ENCODE results near the gene HECW1.

HECW1 gene

DNA sequence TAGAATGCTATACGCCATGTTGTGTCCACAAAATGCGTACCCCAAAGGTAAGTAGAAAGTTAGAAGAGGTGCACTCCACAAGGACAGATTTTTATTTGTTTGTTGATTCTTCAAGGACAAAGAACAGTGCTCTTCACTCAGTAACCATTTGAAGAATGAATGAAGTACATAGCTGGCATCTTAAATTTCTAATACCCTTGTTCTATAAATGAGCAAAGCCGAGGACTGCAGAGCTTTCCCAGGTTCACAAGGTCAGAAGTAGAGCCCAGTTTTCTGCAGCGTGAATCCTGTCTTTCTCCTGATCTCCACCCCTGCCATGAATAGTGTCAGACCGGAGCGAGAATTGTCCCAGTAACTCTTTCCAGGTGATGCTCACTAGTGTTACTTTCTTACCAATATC is 9.5 kb downstream of the HECW1 start:
- Histone ChIP-seq H3K4me3 (ENCODE audit: low read length) (no peak overlapping the region), H4K5ac (ENCODE audit: low read length) (no peak overlapping the region), H2BK15ac (replicated peaks; ENCODE audit: low read depth) (no peak overlapping the region), H3K56ac (ENCODE audit: low read length) (no peak overlapping the region), H2BK120ac (ENCODE audit: low read depth, low read length) (no peak overlapping the region), H4K8ac (ENCODE audit: low read depth, low read length) (no peak overlapping the region), H2BK5ac (ENCODE audit: low read length) (no peak overlapping the region), H3K4ac (ENCODE audit: low read depth, low read length) (no peak overlapping the region), H3K27ac (ENCODE audit: low read depth, low read length) (no peak overlapping the region), H3K23ac (ENCODE audit: low read length) (no peak overlapping the region), H3K18ac (ENCODE audit: low read length) (no peak overlapping the region), H3K36me3 (ENCODE audit: control insufficient read depth, insufficient read depth, low read length) (no peaks in the 10 kb centered on the region), H3K27me3 (ENCODE audit: insufficient read depth, low read length, poor library complexity) (no peaks in the 10 kb centered on the region), H3K4me1 (ENCODE audit: control insufficient read depth, low read depth, low read length) (peaks cover 2% of the 10 kb centered on the region), H3K79me1 (ENCODE audit: low read length) (no peaks in the 10 kb centered on the region), H2AK5ac (ENCODE audit: low read length) (no peak overlapping the region), H3K9ac (ENCODE audit: low read length) (no peak overlapping the region), H3K4me2 (ENCODE audit: low read length) (no peak overlapping the region), H3K79me2 (ENCODE audit: control insufficient read depth, insufficient read depth, low read length) (no peaks in the 10 kb centered on the region)
- WGBS (ENCODE audit: extremely low coverage, insufficient coverage, low lambda C conversion rate) = no CpG with 5 or more reads among the region's 6 CpGs
- no peak for DNase-seq

DNA sequence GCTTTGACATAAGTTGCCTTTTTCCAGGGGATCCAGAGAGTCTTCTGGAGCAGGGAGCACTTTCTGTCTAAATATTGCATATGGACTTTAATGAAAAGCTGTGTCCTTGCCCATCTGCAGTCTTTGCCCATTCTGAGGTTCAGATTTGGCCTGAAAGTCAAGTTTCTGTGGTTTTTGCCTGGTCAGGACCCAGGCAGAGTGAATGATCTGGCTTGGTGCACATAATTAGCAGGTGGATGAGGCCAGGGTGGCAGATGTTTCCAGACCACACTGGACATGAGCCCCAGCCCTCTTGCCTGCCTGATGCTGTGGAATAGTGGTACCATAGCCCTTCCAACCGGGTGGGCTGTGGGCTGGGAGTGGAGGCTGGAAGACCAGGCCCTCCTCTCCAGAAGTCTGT is 11.0 kb downstream of the HECW1 start:
- no peak overlapping the region for H2BK5ac ChIP-seq (ENCODE audit: low read length)
- DNase-seq = no peak
- no peak overlapping the region for H4K5ac ChIP-seq (ENCODE audit: low read length)
- H3K27ac ChIP-seq (ENCODE audit: low read depth, low read length) = no peak overlapping the region
- H3K4me3 ChIP-seq (ENCODE audit: low read length) = no peak overlapping the region
- no peaks in the 10 kb centered on the region for H3K36me3 ChIP-seq (ENCODE audit: control insufficient read depth, insufficient read depth, low read length)
- H2AK5ac ChIP-seq (ENCODE audit: low read length) = no peak overlapping the region
- no peak overlapping the region for H3K56ac ChIP-seq (ENCODE audit: low read length)
- H3K4me2 ChIP-seq (ENCODE audit: low read length) = no peak overlapping the region
- H3K23ac ChIP-seq (ENCODE audit: low read length) = no peak overlapping the region
- H3K18ac ChIP-seq (ENCODE audit: low read length) = no peak overlapping the region
- no peak overlapping the region for H4K8ac ChIP-seq (ENCODE audit: low read depth, low read length)
- H2BK15ac ChIP-seq (replicated peaks; ENCODE audit: low read depth) = no peak overlapping the region
- H3K79me2 ChIP-seq (ENCODE audit: control insufficient read depth, insufficient read depth, low read length) = no peaks in the 10 kb centered on the region
- H3K9ac ChIP-seq (ENCODE audit: low read length) = no peak overlapping the region
- no peak overlapping the region for H3K4ac ChIP-seq (ENCODE audit: low read depth, low read length)
- no peaks in the 10 kb centered on the region for H3K27me3 ChIP-seq (ENCODE audit: insufficient read depth, low read length, poor library complexity)
- H3K79me1 ChIP-seq (ENCODE audit: low read length) = no peaks in the 10 kb centered on the region
- H2BK120ac ChIP-seq (ENCODE audit: low read depth, low read length) = no peak overlapping the region
- peaks cover 2% of the 10 kb centered on the region for H3K4me1 ChIP-seq (ENCODE audit: control insufficient read depth, low read depth, low read length)
- WGBS (ENCODE audit: extremely low coverage, insufficient coverage, low lambda C conversion rate) = no CpG with 5 or more reads among the region's 1 CpG

DNA sequence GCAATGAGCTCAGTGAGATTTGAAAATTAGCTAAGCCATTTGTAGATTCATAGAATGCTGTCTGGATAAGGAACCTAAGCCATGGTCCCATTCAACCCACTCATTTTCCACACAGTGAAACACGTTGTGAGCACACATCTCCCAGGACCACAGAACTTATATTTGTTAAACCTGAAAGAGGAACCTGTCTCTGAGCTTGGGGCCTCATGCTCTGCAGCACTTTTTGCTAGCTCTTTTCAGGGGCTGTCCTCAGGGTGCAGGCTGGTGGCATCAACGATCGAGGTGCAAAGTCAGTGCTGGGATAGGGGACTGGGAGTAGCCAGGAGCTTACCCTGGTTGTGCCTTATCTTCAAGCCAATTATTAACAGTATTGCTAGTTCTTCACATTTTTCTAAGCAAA is 11.9 kb downstream of the HECW1 start:
- Histone ChIP-seq H3K9ac (ENCODE audit: low read length) (no peak overlapping the region), H2BK120ac (ENCODE audit: low read depth, low read length) (no peak overlapping the region), H3K56ac (ENCODE audit: low read length) (no peak overlapping the region), H4K8ac (ENCODE audit: low read depth, low read length) (no peak overlapping the region), H3K36me3 (ENCODE audit: control insufficient read depth, insufficient read depth, low read length) (no peaks in the 10 kb centered on the region), H4K5ac (ENCODE audit: low read length) (no peak overlapping the region), H3K4me2 (ENCODE audit: low read length) (no peak overlapping the region), H3K27ac (ENCODE audit: low read depth, low read length) (no peak overlapping the region), H3K23ac (ENCODE audit: low read length) (no peak overlapping the region), H3K79me2 (ENCODE audit: control insufficient read depth, insufficient read depth, low read length) (no peaks in the 10 kb centered on the region), H3K18ac (ENCODE audit: low read length) (no peak overlapping the region), H2AK5ac (ENCODE audit: low read length) (no peak overlapping the region), H3K4me1 (ENCODE audit: control insufficient read depth, low read depth, low read length) (no peaks in the 10 kb centered on the region), H2BK5ac (ENCODE audit: low read length) (no peak overlapping the region), H3K4me3 (ENCODE audit: low read length) (no peak overlapping the region), H3K27me3 (ENCODE audit: insufficient read depth, low read length, poor library complexity) (no peaks in the 10 kb centered on the region), H2BK15ac (replicated peaks; ENCODE audit: low read depth) (no peak overlapping the region), H3K79me1 (ENCODE audit: low read length) (no peaks in the 10 kb centered on the region), H3K4ac (ENCODE audit: low read depth, low read length) (no peak overlapping the region)
- WGBS (ENCODE audit: extremely low coverage, insufficient coverage, low lambda C conversion rate) = no CpG with 5 or more reads among the region's 3 CpGs
- DNase-seq = no peak

DNA sequence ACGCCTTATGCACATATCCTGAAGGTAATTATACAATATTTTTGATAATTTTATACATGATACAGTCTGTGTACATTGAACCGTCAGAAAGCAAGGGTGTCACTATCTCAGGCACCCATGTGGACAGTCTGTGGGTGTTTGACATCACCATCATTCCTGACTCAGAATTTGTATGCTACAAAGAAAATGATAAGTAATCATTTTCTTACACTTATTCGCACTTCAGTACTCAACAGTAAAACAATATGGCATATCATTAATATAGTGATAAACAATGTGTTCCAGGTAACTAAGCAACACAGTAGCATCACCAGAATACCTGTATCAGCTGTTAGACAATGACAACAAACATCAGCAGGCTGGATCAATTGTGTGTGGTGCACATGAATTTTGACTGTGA is 17.9 kb downstream of the HECW1 start:
- DNase-seq = no peak
- Histone ChIP-seq H3K4me2 (ENCODE audit: low read length) (no peak overlapping the region), H3K18ac (ENCODE audit: low read length) (no peak overlapping the region), H4K5ac (ENCODE audit: low read length) (no peak overlapping the region), H3K4me1 (ENCODE audit: control insufficient read depth, low read depth, low read length) (peaks cover 3% of the 10 kb centered on the region), H2BK120ac (ENCODE audit: low read depth, low read length) (no peak overlapping the region), H3K23ac (ENCODE audit: low read length) (no peak overlapping the region), H3K27ac (ENCODE audit: low read depth, low read length) (no peak overlapping the region), H2BK15ac (replicated peaks; ENCODE audit: low read depth) (no peak overlapping the region), H4K8ac (ENCODE audit: low read depth, low read length) (no peak overlapping the region), H3K79me1 (ENCODE audit: low read length) (no peaks in the 10 kb centered on the region), H3K27me3 (ENCODE audit: insufficient read depth, low read length, poor library complexity) (no peaks in the 10 kb centered on the region), H3K36me3 (ENCODE audit: control insufficient read depth, insufficient read depth, low read length) (no peaks in the 10 kb centered on the region), H2AK5ac (ENCODE audit: low read length) (no peak overlapping the region), H3K4me3 (ENCODE audit: low read length) (no peak overlapping the region), H3K4ac (ENCODE audit: low read depth, low read length) (no peak overlapping the region), H2BK5ac (ENCODE audit: low read length) (no peak overlapping the region), H3K79me2 (ENCODE audit: control insufficient read depth, insufficient read depth, low read length) (no peaks in the 10 kb centered on the region), H3K9ac (ENCODE audit: low read length) (no peak overlapping the region), H3K56ac (ENCODE audit: low read length) (no peak overlapping the region)
- WGBS (ENCODE audit: extremely low coverage, insufficient coverage, low lambda C conversion rate) = no CpG with 5 or more reads among the region's 3 CpGs

DNA sequence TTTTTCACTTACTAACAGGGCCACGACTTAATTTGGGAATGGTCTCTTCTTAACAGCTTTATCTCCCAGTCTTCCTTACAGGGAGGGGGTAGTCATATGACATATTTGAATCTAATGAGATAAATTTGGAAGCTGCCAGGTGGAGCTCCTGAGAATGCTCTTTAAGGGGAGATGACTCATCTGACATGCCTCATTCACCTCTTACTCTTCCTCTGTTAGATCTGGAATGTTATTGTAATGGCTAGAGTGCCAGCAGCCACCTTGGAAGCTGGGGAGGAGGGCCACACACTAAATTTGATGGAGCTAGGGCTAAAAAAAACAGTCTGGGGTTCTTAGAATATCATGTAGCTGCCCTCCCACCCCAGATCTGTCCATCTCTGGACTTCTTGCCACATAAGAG is 22.7 kb downstream of the HECW1 start:
- H3K9ac ChIP-seq (ENCODE audit: low read length) = no peak overlapping the region
- H3K18ac ChIP-seq (ENCODE audit: low read length) = no peak overlapping the region
- H3K79me2 ChIP-seq (ENCODE audit: control insufficient read depth, insufficient read depth, low read length) = no peaks in the 10 kb centered on the region
- H2BK120ac ChIP-seq (ENCODE audit: low read depth, low read length) = no peak overlapping the region
- peak overlapping the region; percentile 65 for H4K8ac ChIP-seq (ENCODE audit: low read depth, low read length)
- no peak overlapping the region for H2AK5ac ChIP-seq (ENCODE audit: low read length)
- H2BK15ac ChIP-seq (replicated peaks; ENCODE audit: low read depth) = no peak overlapping the region
- peaks cover 19% of the 10 kb centered on the region for H3K4me1 ChIP-seq (ENCODE audit: control insufficient read depth, low read depth, low read length)
- peak; percentile 92 for DNase-seq
- WGBS (ENCODE audit: extremely low coverage, insufficient coverage, low lambda C conversion rate) = no CpG with 5 or more reads among the region's 1 CpG
- H3K27me3 ChIP-seq (ENCODE audit: insufficient read depth, low read length, poor library complexity) = no peaks in the 10 kb centered on the region
- no peak overlapping the region for H4K5ac ChIP-seq (ENCODE audit: low read length)
- no peaks in the 10 kb centered on the region for H3K36me3 ChIP-seq (ENCODE audit: control insufficient read depth, insufficient read depth, low read length)
- H3K79me1 ChIP-seq (ENCODE audit: low read length) = no peaks in the 10 kb centered on the region
- no peak overlapping the region for H3K23ac ChIP-seq (ENCODE audit: low read length)
- no peak overlapping the region for H3K4me3 ChIP-seq (ENCODE audit: low read length)
- H3K4me2 ChIP-seq (ENCODE audit: low read length) = no peak overlapping the region
- no peak overlapping the region for H3K27ac ChIP-seq (ENCODE audit: low read depth, low read length)
- H2BK5ac ChIP-seq (ENCODE audit: low read length) = no peak overlapping the region
- no peak overlapping the region for H3K4ac ChIP-seq (ENCODE audit: low read depth, low read length)
- H3K56ac ChIP-seq (ENCODE audit: low read length) = peak overlapping the region; percentile 58

DNA sequence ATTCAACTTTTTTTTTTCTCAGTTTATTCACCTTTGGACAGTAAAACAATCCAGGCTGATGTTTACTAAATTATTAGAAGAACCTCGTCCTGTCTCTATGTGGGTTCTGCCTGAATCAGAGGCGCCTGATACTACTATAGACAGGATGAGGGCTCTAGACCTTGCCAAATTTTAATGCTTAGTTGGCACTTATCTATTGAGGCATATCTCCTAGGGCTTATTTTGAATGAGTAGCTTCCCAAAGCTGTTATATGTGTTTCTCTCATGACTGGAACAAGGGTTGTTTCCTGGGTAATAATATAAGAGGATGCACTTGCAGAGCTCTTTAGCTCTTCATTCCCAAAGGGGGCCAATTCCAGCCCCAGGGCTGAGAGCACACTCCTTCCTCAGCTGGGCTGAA is 23.6 kb downstream of the HECW1 start:
- H3K4ac ChIP-seq (ENCODE audit: low read depth, low read length) = no peak overlapping the region
- no CpG with 5 or more reads among the region's 2 CpGs for WGBS (ENCODE audit: extremely low coverage, insufficient coverage, low lambda C conversion rate)
- no peak overlapping the region for H3K9ac ChIP-seq (ENCODE audit: low read length)
- no peak overlapping the region for H4K8ac ChIP-seq (ENCODE audit: low read depth, low read length)
- H3K56ac ChIP-seq (ENCODE audit: low read length) = no peak overlapping the region
- H3K79me1 ChIP-seq (ENCODE audit: low read length) = no peaks in the 10 kb centered on the region
- peak overlapping the region; percentile 15 for H2BK120ac ChIP-seq (ENCODE audit: low read depth, low read length)
- H3K27me3 ChIP-seq (ENCODE audit: insufficient read depth, low read length, poor library complexity) = no peaks in the 10 kb centered on the region
- H3K4me2 ChIP-seq (ENCODE audit: low read length) = no peak overlapping the region
- H2AK5ac ChIP-seq (ENCODE audit: low read length) = no peak overlapping the region
- H3K79me2 ChIP-seq (ENCODE audit: control insufficient read depth, insufficient read depth, low read length) = no peaks in the 10 kb centered on the region
- no peaks in the 10 kb centered on the region for H3K36me3 ChIP-seq (ENCODE audit: control insufficient read depth, insufficient read depth, low read length)
- DNase-seq = no peak
- H4K5ac ChIP-seq (ENCODE audit: low read length) = no peak overlapping the region
- no peak overlapping the region for H3K27ac ChIP-seq (ENCODE audit: low read depth, low read length)
- H3K4me1 ChIP-seq (ENCODE audit: control insufficient read depth, low read depth, low read length) = peaks cover 19% of the 10 kb centered on the region
- no peak overlapping the region for H3K4me3 ChIP-seq (ENCODE audit: low read length)
- peak overlapping the region; percentile 61 for H2BK15ac ChIP-seq (replicated peaks; ENCODE audit: low read depth)
- peak overlapping the region; percentile 14 for H3K18ac ChIP-seq (ENCODE audit: low read length)
- H3K23ac ChIP-seq (ENCODE audit: low read length) = no peak overlapping the region
- H2BK5ac ChIP-seq (ENCODE audit: low read length) = no peak overlapping the region

Measured in mesendoderm (in vitro differentiated cells).